AG04450 (cell line): ENCODE data around the gene ZNF454. TPM values are rescaled to one million over a fixed set of nuclear protein-coding genes. Genes with fewer than 3 reads are reported as not detected.
A peak's percentile ranks its signal among the peaks of the same experiment; 100 is the strongest.

Experiments
- CTCF ChIA-PET: fragments of 300-600, 350-600 bp; formaldehyde crosslinking; extraction: SDS; loops from one replicate; lab custom pipeline; 2022; ENCODE audit warnings: antibody characterized with exemption, inconsistent platforms; lab: Charles Lee
- POLR2A ChIA-PET: fragments of 350-600 bp; formaldehyde crosslinking; extraction: SDS; loops from one replicate; lab custom pipeline; 2021; ENCODE audit warnings: antibody characterized with exemption, inconsistent platforms; lab: Yijun Ruan, JAX
- DNase-seq: peaks from one replicate; pipeline ENCODE4 v3.0.0-alpha.2; 2011; ENCODE audit warnings: low read depth, low spot score
- H3K27ac ChIP-seq: one replicate; pipeline ENCODE4 v1.5.1; 2012; ENCODE audit warnings: low read depth, low read length, control low read depth
- H3K27me3 ChIP-seq: one replicate; pipeline ENCODE4 v1.6.0; 2012; ENCODE audit warnings: low read length; ENCODE audit not compliant: control insufficient read depth, insufficient read depth
- H3K4me3 ChIP-seq: 2 replicates; pipeline ENCODE4 v1.5.1; 2011; ENCODE audit warnings: mild to moderate bottlenecking, low read depth, low read length, control low read depth
- H3K9me3 ChIP-seq: 2 replicates; pipeline ENCODE4 v1.5.1; 2012; ENCODE audit warnings: low read length; ENCODE audit not compliant: control insufficient read depth, insufficient read depth
- polyA plus RNA-seq: library from polyadenylated mRNA; depleted of rRNA; stranded (reverse); fragments of >200 nt; gene quantifications from 2 replicates; pipeline ENCODE4 v1.2.3, GENCODE V29; 2011
- TF ChIP-seq, protein P1 (sequence below): IDR thresholded peaks from 2 replicates; pipeline ENCODE4 v1.5.1; 2011; ENCODE audit warnings: low read depth, low read length, control low read depth, inconsistent platforms

The ZNF454 gene
- polyA plus RNA-seq, 1 experiment: 0.57 TPM

DNA sequence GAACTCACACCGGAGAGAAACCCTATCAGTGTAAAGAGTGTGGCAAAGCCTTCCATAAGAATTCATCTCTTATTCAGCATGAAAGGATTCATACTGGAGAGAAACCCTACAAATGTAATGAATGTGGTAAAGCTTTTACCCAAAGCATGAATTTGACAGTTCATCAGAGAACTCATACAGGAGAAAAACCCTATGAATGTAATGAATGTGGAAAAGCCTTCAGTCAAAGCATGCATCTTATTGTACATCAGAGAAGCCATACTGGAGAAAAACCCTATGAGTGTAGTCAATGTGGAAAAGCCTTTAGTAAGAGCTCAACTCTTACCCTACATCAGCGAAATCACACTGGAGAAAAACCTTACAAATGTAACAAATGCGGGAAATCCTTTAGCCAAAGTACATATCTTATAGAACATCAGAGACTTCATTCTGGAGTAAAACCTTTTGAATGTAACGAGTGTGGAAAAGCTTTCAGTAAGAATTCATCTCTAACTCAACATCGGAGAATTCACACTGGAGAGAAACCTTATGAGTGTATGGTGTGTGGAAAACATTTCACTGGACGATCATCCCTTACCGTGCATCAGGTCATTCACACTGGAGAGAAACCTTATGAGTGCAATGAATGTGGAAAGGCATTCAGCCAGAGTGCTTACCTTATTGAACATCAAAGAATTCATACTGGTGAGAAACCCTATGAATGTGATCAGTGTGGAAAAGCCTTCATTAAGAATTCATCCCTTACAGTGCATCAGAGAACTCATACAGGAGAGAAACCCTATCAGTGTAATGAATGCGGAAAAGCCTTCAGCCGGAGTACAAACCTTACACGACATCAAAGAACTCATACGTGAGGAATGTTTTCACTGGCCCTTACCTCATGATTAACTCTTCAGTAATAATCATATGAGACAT, 8.9 kb upstream of the ZNF454 start:
- TF ChIP-seq, protein P1, sequence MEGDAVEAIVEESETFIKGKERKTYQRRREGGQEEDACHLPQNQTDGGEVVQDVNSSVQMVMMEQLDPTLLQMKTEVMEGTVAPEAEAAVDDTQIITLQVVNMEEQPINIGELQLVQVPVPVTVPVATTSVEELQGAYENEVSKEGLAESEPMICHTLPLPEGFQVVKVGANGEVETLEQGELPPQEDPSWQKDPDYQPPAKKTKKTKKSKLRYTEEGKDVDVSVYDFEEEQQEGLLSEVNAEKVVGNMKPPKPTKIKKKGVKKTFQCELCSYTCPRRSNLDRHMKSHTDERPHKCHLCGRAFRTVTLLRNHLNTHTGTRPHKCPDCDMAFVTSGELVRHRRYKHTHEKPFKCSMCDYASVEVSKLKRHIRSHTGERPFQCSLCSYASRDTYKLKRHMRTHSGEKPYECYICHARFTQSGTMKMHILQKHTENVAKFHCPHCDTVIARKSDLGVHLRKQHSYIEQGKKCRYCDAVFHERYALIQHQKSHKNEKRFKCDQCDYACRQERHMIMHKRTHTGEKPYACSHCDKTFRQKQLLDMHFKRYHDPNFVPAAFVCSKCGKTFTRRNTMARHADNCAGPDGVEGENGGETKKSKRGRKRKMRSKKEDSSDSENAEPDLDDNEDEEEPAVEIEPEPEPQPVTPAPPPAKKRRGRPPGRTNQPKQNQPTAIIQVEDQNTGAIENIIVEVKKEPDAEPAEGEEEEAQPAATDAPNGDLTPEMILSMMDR: no peak
- Histone ChIP-seq H3K4me3 (no peak overlapping the region), H3K27ac (no peak overlapping the region), H3K9me3 (peaks cover 54% of the 10 kb centered on the region), H3K27me3 (no peaks in the 10 kb centered on the region)
- ChIA-PET POLR2A (no interaction called here), CTCF (interaction anchor here (0.6 kb wide), 1 partner anchor 43 kb away, joined by 3 read pairs; no protein-coding TSS in a partner anchor)
- no peak for DNase-seq

DNA sequence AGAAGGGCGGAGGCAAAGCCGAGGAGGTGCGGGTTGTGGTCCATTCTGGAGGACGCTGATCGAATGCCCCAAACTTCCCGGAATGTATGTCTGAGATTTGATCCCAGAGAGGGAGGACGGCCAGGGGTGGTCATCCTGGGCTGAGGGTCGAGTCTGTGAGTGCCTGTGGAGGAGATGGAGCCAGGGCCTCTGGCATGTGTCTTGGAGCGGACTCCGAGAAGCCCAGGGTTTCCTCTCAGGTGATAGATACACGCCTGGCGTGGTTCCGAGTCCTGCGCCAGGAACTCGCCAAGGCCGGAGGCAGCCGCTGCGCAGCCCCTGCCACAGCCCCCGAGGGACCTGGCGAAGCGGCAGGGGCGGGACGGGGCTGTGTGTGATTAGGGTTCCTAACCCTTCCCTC, 363 bp downstream of the ZNF454 start:
- peak overlapping the region; percentile 60 for H3K4me3 ChIP-seq
- H3K27me3 ChIP-seq: no peaks in the 10 kb centered on the region
- CTCF ChIA-PET: no interaction called here
- peaks cover 85% of the 10 kb centered on the region for H3K9me3 ChIP-seq
- TF ChIP-seq, protein P1: no peak
- POLR2A ChIA-PET: no interaction called here
- DNase-seq: no peak
- no peak overlapping the region for H3K27ac ChIP-seq

DNA sequence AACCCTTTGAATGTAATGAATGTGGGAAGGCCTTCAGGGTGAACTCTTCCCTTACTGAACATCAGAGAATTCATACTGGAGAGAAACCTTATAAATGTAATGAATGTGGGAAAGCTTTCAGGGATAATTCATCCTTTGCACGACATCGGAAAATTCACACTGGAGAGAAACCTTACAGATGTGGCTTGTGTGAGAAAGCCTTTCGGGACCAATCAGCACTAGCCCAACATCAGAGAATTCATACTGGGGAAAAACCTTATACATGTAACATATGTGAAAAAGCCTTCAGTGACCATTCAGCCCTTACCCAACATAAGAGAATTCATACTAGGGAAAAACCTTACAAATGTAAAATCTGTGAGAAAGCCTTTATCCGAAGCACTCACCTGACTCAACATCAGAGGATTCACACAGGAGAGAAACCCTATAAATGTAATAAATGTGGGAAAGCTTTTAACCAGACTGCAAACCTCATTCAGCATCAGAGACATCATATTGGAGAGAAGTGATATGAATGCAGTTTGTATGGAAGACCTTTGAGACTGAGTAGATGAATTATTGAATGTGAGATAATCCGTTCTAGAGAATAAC, 24.6 kb downstream of the ZNF454 start:
- Histone ChIP-seq H3K9me3 (peaks cover 62% of the 10 kb centered on the region), H3K4me3 (no peak overlapping the region), H3K27ac (no peak overlapping the region), H3K27me3 (no peaks in the 10 kb centered on the region)
- no peak for DNase-seq
- POLR2A ChIA-PET: no interaction called here
- TF ChIP-seq, protein P1: no peak
- CTCF ChIA-PET: no interaction called here

DNA sequence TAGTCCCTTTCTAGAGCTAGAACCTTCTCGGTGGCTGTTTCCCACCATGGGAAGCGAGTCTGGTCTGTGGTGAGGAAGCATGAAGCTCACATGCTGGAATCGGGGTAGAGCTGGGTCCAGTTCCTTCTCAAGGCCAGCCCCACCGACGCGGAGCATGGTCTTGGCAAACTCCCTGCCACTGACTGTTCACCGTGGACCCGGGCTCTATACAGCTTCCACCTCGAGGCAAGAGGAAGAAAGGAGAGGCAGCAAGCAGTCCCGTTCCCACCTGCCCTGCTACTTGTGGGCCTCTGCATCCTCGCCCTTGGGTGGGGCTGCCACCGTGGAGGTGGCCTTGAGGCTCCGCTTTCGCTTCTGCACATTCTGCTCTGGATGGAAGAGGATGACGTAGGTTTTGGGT, 40.4 kb downstream of the ZNF454 start:
- peaks cover 83% of the 10 kb centered on the region for H3K9me3 ChIP-seq
- ChIA-PET POLR2A (no interaction called here), CTCF (no interaction called here)
- TF ChIP-seq, protein P1: no peak
- no peak overlapping the region for H3K27ac ChIP-seq
- H3K27me3 ChIP-seq: no peaks in the 10 kb centered on the region
- DNase-seq: no peak
- no peak overlapping the region for H3K4me3 ChIP-seq

DNA sequence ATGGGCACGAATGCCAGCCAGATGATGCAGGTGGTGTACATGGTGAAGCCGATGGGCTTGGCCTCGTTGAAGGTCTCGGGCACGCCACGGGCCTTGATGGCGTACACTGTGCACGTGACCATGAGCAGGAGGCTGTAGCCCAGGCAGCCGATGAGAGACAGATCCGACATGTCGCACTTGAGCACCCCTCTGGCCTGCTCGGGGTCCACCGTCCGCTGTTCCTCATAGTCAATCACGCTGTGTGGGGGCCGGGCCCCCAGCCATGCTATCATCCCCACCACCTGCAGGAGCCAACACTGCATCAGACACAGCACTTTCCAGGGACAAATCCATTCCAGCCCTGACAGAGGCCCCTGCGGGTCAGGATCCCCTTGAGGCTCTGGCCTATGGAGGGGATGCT, 41.9 kb downstream of the ZNF454 start:
- H3K4me3 ChIP-seq: no peak overlapping the region
- no peak for DNase-seq
- no peak overlapping the region for H3K27ac ChIP-seq
- ChIA-PET CTCF (no interaction called here), POLR2A (no interaction called here)
- TF ChIP-seq, protein P1: no peak
- no peaks in the 10 kb centered on the region for H3K27me3 ChIP-seq
- peaks cover 83% of the 10 kb centered on the region for H3K9me3 ChIP-seq
